BLaER1 treated with 17β-estradiol and CSF1 and Interleukin-3, amounts not matched to agents 10 nM and 100 nM (cell line): ENCODE results near the gene KLHDC10.

Experiments
- H3K27ac ChIP-seq, 11 experiments: shearing (Covaris generic); formaldehyde crosslinking; 2 replicates each; pipeline ENCODE4 v1.8.1; 2022
- H3K27me3 ChIP-seq, 11 experiments: shearing (Covaris generic); formaldehyde crosslinking; 2 replicates each; pipeline ENCODE4 v1.8.1; 2022
- H3K36me3 ChIP-seq, 11 experiments: shearing (Covaris generic); formaldehyde crosslinking; 2 replicates each; pipeline ENCODE4 v1.8.1; 2022
- H3K4me1 ChIP-seq, 10 experiments: shearing (Covaris generic); formaldehyde crosslinking; 2 replicates each; pipeline ENCODE4 v1.8.1; 2022
- H3K4me2 ChIP-seq, 11 experiments: shearing (Covaris generic); formaldehyde crosslinking; 2 replicates each; pipeline ENCODE4 v1.8.1; 2022
- H3K4me3 ChIP-seq, 10 experiments: shearing (Covaris generic); formaldehyde crosslinking; 2 replicates each; pipeline ENCODE4 v1.8.1; 2022
- H3K9ac ChIP-seq, 11 experiments: shearing (Covaris generic); formaldehyde crosslinking; 2 replicates each; pipeline ENCODE4 v1.8.1; 2022
- H3K9me3 ChIP-seq, 11 experiments: shearing (Covaris generic); formaldehyde crosslinking; replicated peaks in 1 of 11; 2 replicates each; pipeline ENCODE4 v1.8.1; 2022
- H4K20me1 ChIP-seq, 11 experiments: shearing (Covaris generic); formaldehyde crosslinking; 2 replicates each; pipeline ENCODE4 v1.8.1; 2022
- Cebpa-rat ChIP-seq, 11 experiments: shearing (Covaris generic); IDR thresholded peaks; 2 replicates each; pipeline ENCODE4 v1.8.1; 2022

Gene KLHDC10

DNA sequence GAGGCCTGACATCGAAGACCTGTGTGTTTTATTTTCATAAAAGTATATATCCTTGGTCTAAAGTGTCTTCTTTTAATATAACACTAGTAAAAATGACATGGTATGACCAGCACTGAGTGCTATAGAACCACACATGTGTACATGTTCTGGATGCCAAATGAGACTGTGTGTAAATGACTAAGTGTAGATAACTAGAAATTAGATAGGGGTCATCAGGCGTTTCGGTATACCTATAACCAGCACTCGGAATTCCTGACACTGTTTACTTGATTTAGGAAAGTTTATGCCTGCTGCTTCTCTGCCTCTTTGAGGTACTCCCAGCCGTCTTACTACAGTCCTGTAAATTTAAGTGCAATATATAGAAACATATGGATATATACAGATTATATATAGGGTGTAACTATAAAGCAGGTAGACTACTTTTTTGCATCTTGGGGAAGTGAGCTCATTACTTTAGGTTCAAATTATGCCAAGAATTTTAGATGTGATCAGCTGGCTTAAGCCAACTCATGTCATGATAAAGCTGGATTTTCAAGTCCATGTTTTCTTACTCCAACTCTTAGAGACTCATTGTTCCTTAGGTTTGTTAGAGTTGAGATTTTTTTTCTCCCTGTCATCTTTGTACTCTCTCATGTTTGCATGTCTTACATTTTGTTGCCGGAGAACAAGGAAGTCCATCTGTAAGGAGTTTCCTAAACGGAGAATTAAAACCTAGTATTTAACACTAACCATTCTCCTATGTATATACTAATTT lies 62.9 kb downstream of the KLHDC10 start:
- Histone ChIP-seq H4K20me1 (peaks cover 0 to 10% (median 0%) of the 10 kb centered on the region in 11 experiments; a peak in 2 of 22 replicates), H3K9ac (no peak overlapping the region), H3K9me3 (no peaks in the 10 kb centered on the region), H3K4me2 (no peak overlapping the region), H3K4me1 (peaks cover 0 to 5% (median 0%) of the 10 kb centered on the region in 10 experiments; a peak in 1 of 20 replicates), H3K27ac (no peak overlapping the region), H3K27me3 (no peaks in the 10 kb centered on the region), H3K36me3 (peaks cover 92 to 100% (median 95%) of the 10 kb centered on the region in 11 experiments), H3K4me3 (no peak overlapping the region)
- no peak for TF ChIP-seq Cebpa-rat (IDR thresholded peaks at IDR 0.05)

DNA sequence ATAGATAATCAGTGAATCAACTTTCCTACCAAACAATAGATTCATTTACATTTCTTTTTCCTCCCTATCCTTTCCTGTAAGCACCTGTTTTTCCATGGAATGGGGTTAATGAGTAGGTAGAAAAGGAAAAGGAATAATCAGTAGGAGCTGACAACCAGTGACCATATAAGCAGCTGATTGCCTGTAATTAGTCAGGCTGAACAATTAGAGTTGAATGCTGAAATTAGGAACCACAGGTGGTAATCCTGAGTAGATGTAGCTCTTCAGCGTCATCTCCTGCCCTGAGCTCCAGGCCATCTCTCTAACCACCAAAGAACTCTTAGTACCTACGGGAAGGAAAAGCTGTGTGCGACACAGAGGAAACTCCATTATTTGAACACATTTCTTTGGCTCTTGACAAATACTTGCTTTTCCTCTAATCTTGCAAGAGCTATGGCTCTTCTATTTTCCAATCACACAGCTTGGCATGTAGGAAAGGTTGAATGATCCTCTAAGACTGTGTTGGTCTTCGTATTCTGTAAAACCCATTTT lies 63.8 kb downstream of the KLHDC10 start:
- Histone ChIP-seq H3K9me3 (no peaks in the 10 kb centered on the region), H3K27ac (no peak overlapping the region), H3K4me3 (no peak overlapping the region), H3K27me3 (no peaks in the 10 kb centered on the region), H4K20me1 (peaks cover 0 to 12% (median 0%) of the 10 kb centered on the region in 11 experiments; a peak in 2 of 22 replicates), H3K9ac (no peak overlapping the region), H3K36me3 (peaks cover 84 to 100% (median 92%) of the 10 kb centered on the region in 11 experiments), H3K4me1 (peaks cover 0 to 5% (median 0%) of the 10 kb centered on the region in 10 experiments; a peak in 1 of 20 replicates), H3K4me2 (no peak overlapping the region)
- no peak for TF ChIP-seq Cebpa-rat (IDR thresholded peaks at IDR 0.05)

DNA sequence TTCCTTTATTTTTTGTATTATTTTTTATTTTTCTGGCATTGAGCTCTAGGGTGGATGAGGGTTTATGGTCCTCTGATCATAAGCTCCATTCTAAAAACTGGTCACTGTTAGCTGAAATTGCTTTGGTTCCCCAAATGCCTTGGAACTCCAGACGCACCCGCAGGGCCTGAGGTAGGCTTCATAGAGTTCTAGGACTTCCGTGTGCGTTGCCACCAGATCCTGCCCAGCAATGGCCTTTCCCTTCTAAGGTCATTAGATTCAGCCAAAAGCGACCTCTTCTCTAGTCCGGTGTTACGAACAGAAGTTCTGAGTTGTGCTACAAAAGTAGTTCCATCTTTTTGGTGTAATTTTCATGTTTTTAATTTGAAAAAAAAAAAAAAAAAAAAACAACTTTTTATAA lies 64.4 kb downstream of the KLHDC10 start:
- H3K9me3 ChIP-seq: no peaks in the 10 kb centered on the region
- TF ChIP-seq Cebpa-rat (IDR thresholded peaks at IDR 0.05): no peak
- peaks cover 0 to 17% (median 0%) of the 10 kb centered on the region in 11 experiments; a peak in 4 of 22 replicates for H4K20me1 ChIP-seq
- no peak overlapping the region for H3K27ac ChIP-seq
- no peak overlapping the region for H3K4me3 ChIP-seq
- no peak overlapping the region for H3K4me2 ChIP-seq
- H3K4me1 ChIP-seq: peaks cover 0 to 5% (median 0%) of the 10 kb centered on the region in 10 experiments; a peak in 1 of 20 replicates
- no peaks in the 10 kb centered on the region for H3K27me3 ChIP-seq
- H3K36me3 ChIP-seq: peaks cover 78 to 100% (median 92%) of the 10 kb centered on the region in 11 experiments
- H3K9ac ChIP-seq: no peak overlapping the region

DNA sequence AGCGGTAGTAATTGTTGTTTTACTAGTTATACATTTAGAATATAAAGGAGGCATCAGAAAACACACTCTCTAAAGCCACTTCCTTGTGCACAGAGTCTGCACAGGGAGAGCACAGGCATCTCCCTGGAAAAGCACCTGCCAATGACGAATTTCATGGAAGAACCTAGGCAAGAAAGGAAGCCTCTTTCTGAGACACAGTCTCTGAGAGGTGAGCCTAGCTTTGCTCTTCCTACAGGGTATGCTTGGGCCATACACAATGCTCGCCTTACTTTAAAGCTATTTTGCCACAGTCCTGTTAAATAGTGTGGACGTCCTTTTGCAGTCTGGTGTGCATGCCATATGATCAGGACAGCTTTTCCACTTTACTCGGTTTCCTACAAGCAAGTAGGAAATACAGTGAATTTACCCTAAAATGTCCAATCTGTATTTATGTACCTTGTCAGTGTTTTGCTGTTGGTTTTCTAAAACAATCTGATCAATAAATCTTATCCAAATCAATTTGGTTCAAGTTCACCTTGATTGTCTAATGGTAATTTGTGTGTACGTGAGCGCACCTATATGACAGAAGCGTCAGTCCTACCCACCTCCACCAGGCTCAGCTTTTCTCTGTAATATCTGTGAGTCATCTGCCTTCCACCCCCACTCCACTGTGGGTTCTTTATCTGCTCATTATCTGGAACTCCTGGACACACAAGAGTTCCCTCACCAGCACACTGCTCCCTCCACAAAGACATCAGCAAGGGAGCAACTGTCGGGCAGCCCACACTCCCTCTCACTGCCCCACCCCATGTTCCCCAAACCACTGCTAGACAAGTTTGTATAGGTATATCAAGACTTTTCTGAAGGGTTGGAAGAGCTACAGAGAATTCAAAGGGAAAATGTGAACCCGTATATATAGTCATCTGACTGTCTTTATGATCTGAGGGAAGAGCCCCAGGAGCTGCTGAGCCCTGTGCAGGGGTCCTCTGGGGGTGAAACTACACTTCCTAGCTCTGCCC lies 65.2 kb downstream of the KLHDC10 start:
- H3K27me3 ChIP-seq: peaks cover 0 to 7% (median 2%) of the 10 kb centered on the region in 11 experiments; a peak in 10 of 22 replicates
- H3K9ac ChIP-seq: no peak overlapping the region
- H3K4me3 ChIP-seq: no peak overlapping the region
- H3K4me2 ChIP-seq: no peak overlapping the region
- H3K4me1 ChIP-seq: peaks cover 0 to 4% (median under 1%) of the 10 kb centered on the region in 10 experiments; a peak in 7 of 20 replicates
- peaks cover 0 to 25% (median 3%) of the 10 kb centered on the region in 11 experiments; a peak in 6 of 22 replicates for H4K20me1 ChIP-seq
- H3K36me3 ChIP-seq: peaks cover 71 to 100% (median 92%) of the 10 kb centered on the region in 11 experiments
- H3K27ac ChIP-seq: no peak overlapping the region
- no peaks in the 10 kb centered on the region for H3K9me3 ChIP-seq
- no peak for TF ChIP-seq Cebpa-rat (IDR thresholded peaks at IDR 0.05)

DNA sequence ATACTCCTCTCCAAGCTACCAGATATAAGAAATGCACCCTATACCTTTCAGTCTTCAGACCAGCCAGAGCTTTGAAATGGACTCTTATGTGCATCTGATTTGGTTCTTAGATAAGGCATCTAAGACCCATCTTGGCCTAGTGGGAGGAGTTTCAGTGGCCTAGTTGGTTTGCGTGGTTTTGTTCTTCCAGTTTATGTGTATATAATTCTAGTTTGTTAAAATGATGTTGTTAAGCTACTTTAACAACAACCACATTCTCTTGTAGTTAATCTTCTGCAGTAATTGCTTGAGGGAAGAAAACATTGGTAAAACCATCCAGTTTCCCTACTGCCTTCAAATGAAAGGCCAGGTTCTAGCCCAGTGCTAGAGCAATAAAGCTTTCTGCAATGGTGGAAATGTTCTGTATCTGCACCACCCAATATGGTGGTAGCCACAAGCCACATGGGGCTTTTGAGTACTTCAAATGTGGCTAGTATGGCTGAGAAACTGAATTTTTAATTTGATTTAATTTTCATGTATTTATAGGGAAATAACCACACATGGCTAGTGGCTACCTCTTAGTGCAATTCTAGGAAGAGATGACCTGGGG lies 66.3 kb downstream of the KLHDC10 start:
- H3K9me3 ChIP-seq: no peaks in the 10 kb centered on the region
- H3K9ac ChIP-seq: no peak overlapping the region

DNA sequence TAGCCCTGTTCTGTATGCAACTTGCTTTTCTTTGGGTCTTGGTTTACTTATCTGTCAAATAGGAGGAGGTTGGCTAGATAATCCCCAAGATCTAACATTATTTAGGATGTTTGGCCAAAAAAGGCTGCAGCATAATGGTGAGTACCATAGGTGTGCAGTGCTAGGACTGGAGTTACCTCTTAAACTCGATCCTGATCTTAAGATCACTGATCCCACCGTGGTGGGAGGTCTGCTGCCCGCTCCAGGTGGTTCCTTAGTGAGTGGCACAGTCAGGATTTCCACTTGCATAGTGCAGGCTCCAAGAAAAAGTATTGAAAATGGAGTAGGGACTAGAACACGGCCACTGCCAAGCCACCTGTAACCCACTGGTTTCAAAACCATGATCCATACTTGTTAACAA lies 66.9 kb downstream of the KLHDC10 start:
- no peak overlapping the region for H3K4me2 ChIP-seq
- H3K36me3 ChIP-seq: peaks cover 54 to 84% (median 79%) of the 10 kb centered on the region in 11 experiments
- no peaks in the 10 kb centered on the region for H3K9me3 ChIP-seq
- H4K20me1 ChIP-seq: peaks cover 0 to 33% (median 12%) of the 10 kb centered on the region in 11 experiments; a peak in 14 of 22 replicates
- peaks cover 0 to 24% (median 14%) of the 10 kb centered on the region in 11 experiments; a peak in 13 of 22 replicates for H3K27me3 ChIP-seq
- H3K4me3 ChIP-seq: no peak overlapping the region
- H3K9ac ChIP-seq: no peak overlapping the region
- no peak for TF ChIP-seq Cebpa-rat (IDR thresholded peaks at IDR 0.05)
- H3K27ac ChIP-seq: no peak overlapping the region
- H3K4me1 ChIP-seq: peaks cover 10 to 18% (median 16%) of the 10 kb centered on the region in 10 experiments; a peak in 19 of 20 replicates

More for the DNA sequence above, 66.3 kb downstream of the KLHDC10 start:
- no peak overlapping the region for H3K4me3 ChIP-seq
- H4K20me1 ChIP-seq: peaks cover 0 to 33% (median 7%) of the 10 kb centered on the region in 11 experiments; a peak in 11 of 22 replicates
- peaks cover 59 to 90% (median 85%) of the 10 kb centered on the region in 11 experiments for H3K36me3 ChIP-seq
- H3K4me1 ChIP-seq: peaks cover 8 to 13% (median 11%) of the 10 kb centered on the region in 10 experiments; a peak in 19 of 20 replicates
- peaks cover 0 to 19% (median 12%) of the 10 kb centered on the region in 11 experiments; a peak in 13 of 22 replicates for H3K27me3 ChIP-seq
- H3K27ac ChIP-seq: no peak overlapping the region
- H3K4me2 ChIP-seq: no peak overlapping the region
- TF ChIP-seq Cebpa-rat (IDR thresholded peaks at IDR 0.05): no peak

DNA sequence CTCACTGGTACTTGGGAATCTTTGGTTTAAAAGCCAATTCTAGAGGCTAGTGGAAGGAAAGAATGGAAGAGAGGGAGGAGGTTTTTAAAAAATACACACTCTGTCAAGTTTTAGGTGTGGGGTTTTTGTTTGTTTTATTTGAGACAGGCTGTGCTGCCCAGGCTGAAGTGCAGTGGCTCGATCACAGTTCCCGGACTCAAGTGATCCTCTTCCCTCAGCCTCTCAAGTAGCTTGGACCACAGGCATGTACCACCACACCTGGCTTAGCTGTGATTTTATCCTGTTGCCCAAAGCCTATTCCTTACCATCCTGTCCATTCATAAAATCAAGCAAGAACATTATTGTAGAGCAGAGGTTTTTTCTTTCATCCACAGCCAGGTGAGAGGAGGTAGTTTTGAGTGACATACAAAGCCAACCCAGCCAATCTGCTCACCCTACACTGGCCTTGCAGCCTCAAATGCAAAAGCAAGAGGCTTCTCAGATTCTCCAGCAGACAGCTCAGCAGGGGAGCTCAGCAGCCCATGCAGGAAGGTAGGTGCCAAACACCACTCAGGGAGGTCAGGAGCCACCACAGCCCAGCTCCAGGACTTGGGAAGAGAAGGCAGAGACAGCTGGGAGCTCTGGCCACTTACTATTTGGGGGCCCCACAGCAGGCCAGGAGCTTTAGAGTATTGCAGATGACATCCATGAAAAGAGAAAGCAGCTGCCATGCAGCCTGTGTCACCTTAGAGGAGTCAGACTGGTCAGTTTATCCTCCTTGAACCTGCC lies 69.0 kb downstream of the KLHDC10 start:
- Histone ChIP-seq H3K4me1 (peaks cover 10 to 29% (median 24%) of the 10 kb centered on the region in 10 experiments; a peak in 19 of 20 replicates), H4K20me1 (peaks cover 0 to 52% (median 21%) of the 10 kb centered on the region in 11 experiments; a peak in 14 of 22 replicates), H3K4me2 (no peak overlapping the region), H3K4me3 (no peak overlapping the region), H3K9ac (no peak overlapping the region), H3K9me3 (no peaks in the 10 kb centered on the region), H3K27ac (no peak overlapping the region), H3K27me3 (peaks cover 0 to 25% (median 14%) of the 10 kb centered on the region in 11 experiments; a peak in 13 of 22 replicates), H3K36me3 (peaks cover 35 to 63% (median 58%) of the 10 kb centered on the region in 11 experiments)
- TF ChIP-seq Cebpa-rat (IDR thresholded peaks at IDR 0.05): no peak
